HUES64 (cell line): Measurements from ENCODE around the gene ATP6V0B.

ENCODE experiments used
- H3K27ac ChIP-seq: 2 replicates; pipeline ENCODE4 v1.7.0; 2013; ENCODE audit warnings: low read depth, low read length, inconsistent platforms
- H3K27me3 ChIP-seq: 2 replicates; pipeline ENCODE4 v1.6.1; 2013; ENCODE audit warnings: mild to moderate bottlenecking, low read length; ENCODE audit not compliant: insufficient read depth
- H3K36me3 ChIP-seq: 2 replicates; pipeline ENCODE4 v1.6.1; 2013; ENCODE audit warnings: mild to moderate bottlenecking, low read length; ENCODE audit not compliant: insufficient read depth
- H3K4me1 ChIP-seq: 2 replicates; pipeline ENCODE4 v1.6.1; 2013; ENCODE audit warnings: mild to moderate bottlenecking, low read length, moderate library complexity; ENCODE audit not compliant: insufficient read depth
- H3K4me3 ChIP-seq: 2 replicates; pipeline ENCODE4 v1.5.1; 2013; ENCODE audit warnings: mild to moderate bottlenecking, low read length, moderate library complexity
- H3K9ac ChIP-seq: 2 replicates; pipeline ENCODE4 v1.6.1; 2013; ENCODE audit warnings: mild to moderate bottlenecking, low read depth, low read length
- H3K9me3 ChIP-seq: 2 replicates; pipeline ENCODE4 v1.6.1; 2013; ENCODE audit warnings: low read depth, low read length; ENCODE audit not compliant: insufficient read depth
- WGBS: fragments of 150-250, 120-280 bp; methylation state at CpG from one replicate; pipeline ENCODE4 v1.1.7; 2013; ENCODE audit warnings: missing lambda C conversion rate; 5-methylcytosine and 5-hydroxymethylcytosine counted together

Gene ATP6V0B

DNA sequence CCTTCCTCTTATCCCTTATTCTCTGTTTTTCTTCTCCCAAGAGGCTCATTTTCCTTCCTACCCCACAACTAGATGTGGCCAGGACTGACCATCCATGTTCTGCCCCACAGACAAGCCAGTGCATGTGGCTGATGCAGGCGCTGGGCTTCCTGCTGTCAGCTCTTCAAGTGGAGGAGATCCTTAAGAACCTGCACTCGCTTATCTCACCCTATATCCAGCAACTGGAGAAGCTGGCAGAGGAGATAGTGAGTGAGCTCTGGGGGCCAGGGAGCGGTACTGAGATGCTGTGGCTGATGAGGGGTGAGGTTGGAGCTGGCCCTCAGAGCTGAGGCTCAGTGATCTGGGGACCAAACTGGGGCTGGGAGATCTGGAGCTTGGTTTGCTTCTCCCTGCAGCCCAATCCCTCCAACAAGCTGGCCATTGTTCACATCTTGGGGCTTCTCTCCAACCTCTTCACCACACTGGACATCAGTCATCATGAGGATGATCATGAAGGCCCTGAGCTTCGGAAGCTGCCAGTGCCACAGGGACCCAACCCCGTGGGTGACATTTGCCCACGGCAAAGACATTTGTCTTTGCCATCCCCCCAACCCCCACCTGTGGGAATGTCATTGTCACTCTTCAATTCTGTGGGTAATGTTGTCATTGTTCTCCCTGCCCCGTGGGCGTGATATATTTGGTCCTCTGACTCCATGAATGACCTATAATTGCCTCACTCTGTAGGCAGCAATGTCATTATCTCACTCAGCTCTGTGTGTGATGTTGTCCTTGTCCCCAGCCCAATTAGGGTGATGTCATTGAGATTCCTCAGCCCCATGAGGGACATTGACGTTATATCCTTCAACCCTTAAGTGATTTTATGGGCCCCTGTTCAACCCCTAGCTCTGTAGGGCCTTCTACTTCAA is 16.2 kb upstream of the ATP6V0B start:
- Histone ChIP-seq H3K36me3 (peaks cover 27% of the 10 kb centered on the region), H3K4me3 (no peak overlapping the region), H3K9ac (no peak overlapping the region), H3K4me1 (no peaks in the 10 kb centered on the region), H3K9me3 (no peaks in the 10 kb centered on the region), H3K27me3 (no peaks in the 10 kb centered on the region), H3K27ac (no peak overlapping the region)
- WGBS: 95% methylated on average over 8 of the region's 9 CpGs

DNA sequence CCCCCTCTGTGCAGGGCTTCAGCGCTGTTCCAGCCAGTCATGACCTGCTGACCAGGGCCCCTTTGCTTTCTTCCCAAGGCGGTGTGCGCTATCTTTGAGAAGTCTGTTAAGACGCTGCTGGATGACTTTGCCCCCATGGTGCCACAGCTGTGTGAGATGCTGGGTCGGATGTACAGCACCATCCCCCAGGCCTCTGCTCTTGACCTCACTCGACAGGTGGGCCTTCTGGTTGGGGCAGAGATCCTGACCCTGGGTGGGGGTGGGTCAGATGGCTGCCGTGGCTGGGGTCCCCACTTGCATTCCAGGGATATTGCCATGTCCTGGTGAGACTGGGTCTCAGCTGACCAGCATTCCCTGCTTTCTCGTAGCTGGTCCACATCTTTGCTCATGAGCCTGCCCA is 14.0 kb upstream of the ATP6V0B start:
- H3K4me3 ChIP-seq: no peak overlapping the region
- H3K27me3 ChIP-seq: no peaks in the 10 kb centered on the region
- H3K9me3 ChIP-seq: no peaks in the 10 kb centered on the region
- H3K9ac ChIP-seq: no peak overlapping the region
- H3K36me3 ChIP-seq: peaks cover 27% of the 10 kb centered on the region
- H3K4me1 ChIP-seq: no peaks in the 10 kb centered on the region
- 95% methylated on average over 8 of the region's 8 CpGs for WGBS
- no peak overlapping the region for H3K27ac ChIP-seq

DNA sequence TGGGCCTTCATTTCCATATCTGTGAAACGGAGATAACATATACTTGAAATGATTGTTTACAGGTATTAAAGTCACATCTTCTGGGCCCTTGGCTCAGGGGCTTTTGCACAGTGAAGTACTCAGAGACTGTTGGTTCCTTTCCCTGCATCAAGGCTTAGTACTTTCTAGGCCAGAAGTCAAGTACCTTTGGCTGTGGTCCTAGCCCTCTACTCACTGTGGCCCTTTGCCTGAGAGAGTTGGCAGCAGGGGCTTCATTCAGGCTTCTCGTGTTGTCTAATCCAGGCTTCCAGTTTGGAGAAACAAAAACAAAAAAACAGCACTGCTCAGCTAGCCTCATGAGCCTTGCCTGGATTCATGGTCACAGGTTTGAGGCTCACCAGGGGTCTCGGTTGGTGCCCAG is 13.1 kb upstream of the ATP6V0B start:
- WGBS: 94% methylated on average over 3 of the region's 3 CpGs
- Histone ChIP-seq H3K27ac (no peak overlapping the region), H3K9ac (no peak overlapping the region), H3K36me3 (peaks cover 23% of the 10 kb centered on the region), H3K4me1 (no peaks in the 10 kb centered on the region), H3K27me3 (no peaks in the 10 kb centered on the region), H3K9me3 (no peaks in the 10 kb centered on the region), H3K4me3 (no peak overlapping the region)

DNA sequence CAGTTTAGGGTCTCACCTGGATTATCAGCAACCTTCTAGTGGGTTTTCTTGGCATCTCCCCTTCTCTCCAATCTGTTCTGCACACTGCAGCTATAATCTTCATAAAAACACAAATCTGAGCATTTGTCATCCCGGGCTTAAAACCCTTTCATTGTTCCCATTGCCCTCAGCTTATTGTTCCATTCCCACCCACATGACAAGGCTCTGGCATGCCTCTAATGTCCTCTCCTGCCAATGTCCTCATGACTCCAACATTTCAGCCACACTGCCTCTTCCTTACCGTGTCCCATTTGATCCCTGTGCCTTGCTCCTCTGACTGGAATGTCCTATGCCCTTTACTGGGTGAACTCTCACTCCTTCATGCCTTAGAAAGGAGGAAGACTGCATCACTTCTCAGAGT is 12.4 kb upstream of the ATP6V0B start:
- Histone ChIP-seq H3K27ac (no peak overlapping the region), H3K4me1 (no peaks in the 10 kb centered on the region), H3K36me3 (peaks cover 20% of the 10 kb centered on the region), H3K4me3 (no peak overlapping the region), H3K9me3 (no peaks in the 10 kb centered on the region), H3K27me3 (no peaks in the 10 kb centered on the region), H3K9ac (no peak overlapping the region)
- 93% methylated on average over 2 of the region's 2 CpGs for WGBS

DNA sequence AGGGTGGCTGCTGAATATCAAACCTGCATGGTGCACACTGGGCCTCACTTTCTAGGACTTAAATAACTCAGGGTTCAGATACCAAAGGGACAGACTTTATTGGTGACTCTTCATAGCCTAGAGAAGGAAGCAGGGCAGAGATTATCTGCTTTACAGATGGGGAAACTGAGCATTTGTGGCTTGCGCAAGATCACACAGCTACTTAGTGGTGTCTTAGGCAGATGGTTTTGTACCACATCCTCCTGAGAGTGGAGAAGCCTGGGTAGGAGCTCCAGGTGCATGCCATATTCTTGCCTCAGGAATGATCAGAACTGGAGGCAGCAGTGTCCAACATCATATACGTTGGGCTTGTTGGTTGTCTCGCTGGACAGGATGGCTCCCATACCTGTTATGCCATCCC is 11.8 kb upstream of the ATP6V0B start:
- Histone ChIP-seq H3K9me3 (no peaks in the 10 kb centered on the region), H3K27ac (no peak overlapping the region), H3K27me3 (no peaks in the 10 kb centered on the region), H3K36me3 (peaks cover 14% of the 10 kb centered on the region), H3K4me3 (no peak overlapping the region), H3K4me1 (no peaks in the 10 kb centered on the region), H3K9ac (no peak overlapping the region; the same call in 1 of the 2 replicates)
- WGBS: 97% methylated on average over 3 of the region's 3 CpGs

DNA sequence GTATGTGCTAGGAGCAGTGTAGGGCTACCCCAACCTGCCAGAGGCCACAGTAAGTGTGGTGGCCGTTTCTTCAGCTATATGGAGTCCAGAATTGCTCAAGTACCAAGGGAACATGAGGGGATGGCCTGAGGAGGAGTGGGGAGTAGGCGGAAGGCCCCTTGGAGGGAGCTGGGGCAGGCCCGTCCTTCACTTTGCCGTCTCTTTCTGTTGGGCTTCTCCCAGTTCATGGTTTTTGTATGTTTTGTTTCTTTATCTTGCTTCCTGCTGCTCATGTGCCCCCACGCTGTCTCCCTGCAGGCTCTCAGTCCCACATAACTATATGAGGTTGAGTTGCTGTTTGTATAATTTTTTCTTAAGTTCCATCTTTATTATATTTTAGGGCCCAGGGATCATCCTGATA is 10.9 kb upstream of the ATP6V0B start:
- Histone ChIP-seq H3K4me1 (no peaks in the 10 kb centered on the region), H3K27ac (no peak overlapping the region), H3K36me3 (peaks cover 10% of the 10 kb centered on the region; the same call in 1 of the 2 replicates), H3K4me3 (no peak overlapping the region), H3K9me3 (no peaks in the 10 kb centered on the region), H3K9ac (no peak overlapping the region), H3K27me3 (no peaks in the 10 kb centered on the region)
- WGBS: 89% methylated on average over 4 of the region's 5 CpGs

DNA sequence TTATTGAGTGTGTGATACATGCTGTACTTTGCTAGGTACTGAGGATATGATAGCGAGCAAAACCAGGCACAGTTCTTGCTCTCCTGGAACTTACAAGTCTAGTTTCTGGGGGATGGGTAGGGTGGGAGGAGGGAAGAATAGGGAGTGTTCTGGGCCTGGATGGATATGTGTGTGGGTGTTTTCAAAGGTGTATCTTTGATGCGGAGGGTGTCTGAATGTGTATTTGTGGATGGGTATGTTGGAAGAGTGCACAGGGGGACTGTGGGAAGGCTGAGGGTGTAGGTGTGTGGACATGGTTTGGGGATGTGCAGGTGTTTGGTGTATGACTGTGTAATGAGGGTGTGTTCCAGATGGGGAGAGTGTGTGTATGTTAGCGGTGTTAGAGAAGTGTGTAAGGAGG is 9.4 kb upstream of the ATP6V0B start:
- H3K27me3 ChIP-seq: no peaks in the 10 kb centered on the region
- H3K9ac ChIP-seq: no peak overlapping the region
- WGBS: 95% methylated on average over 2 of the region's 3 CpGs
- no peak overlapping the region for H3K27ac ChIP-seq
- H3K4me3 ChIP-seq: no peak overlapping the region
- H3K4me1 ChIP-seq: no peaks in the 10 kb centered on the region
- H3K36me3 ChIP-seq: peaks cover 8% of the 10 kb centered on the region; the same call in 1 of the 2 replicates
- H3K9me3 ChIP-seq: no peaks in the 10 kb centered on the region

DNA sequence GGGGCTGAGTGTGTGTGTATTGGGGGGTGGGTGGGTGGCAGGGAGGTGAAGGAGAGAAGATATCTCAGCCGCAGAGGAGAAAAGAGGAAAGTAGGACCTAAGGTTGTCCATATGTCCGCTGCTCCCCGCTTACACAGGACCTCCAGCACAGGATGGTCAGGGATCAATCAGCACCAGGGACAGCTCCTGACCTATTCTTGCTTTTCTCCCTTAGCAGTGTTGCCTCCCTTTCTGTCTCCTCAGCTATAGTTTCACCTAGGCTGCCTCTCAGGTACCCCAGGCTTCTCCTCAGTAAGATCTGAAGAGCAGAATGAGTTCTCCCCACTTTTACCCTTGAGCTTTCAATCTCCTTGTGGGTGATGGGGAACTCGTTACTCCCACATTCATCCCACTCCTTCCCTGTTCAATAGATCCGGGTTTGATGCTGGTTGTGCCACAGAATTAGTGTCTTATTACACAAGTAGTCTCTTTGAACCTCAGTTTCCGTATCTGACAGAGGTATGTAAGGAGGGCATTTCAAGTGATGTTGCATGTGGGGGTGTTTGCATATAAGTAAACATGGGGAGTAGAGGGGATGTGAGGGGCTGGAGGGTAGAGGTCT is 6.3 kb upstream of the ATP6V0B start:
- Histone ChIP-seq H3K27me3 (no peaks in the 10 kb centered on the region), H3K9ac (no peak overlapping the region), H3K4me1 (0 out of 2 replicates have a peak, but pooled peaks cover 5% of the 10 kb centered on the region), H3K4me3 (no peak overlapping the region), H3K9me3 (no peaks in the 10 kb centered on the region), H3K27ac (no peak overlapping the region), H3K36me3 (peaks cover 26% of the 10 kb centered on the region)
- WGBS: 80% methylated on average over 5 of the region's 6 CpGs

DNA sequence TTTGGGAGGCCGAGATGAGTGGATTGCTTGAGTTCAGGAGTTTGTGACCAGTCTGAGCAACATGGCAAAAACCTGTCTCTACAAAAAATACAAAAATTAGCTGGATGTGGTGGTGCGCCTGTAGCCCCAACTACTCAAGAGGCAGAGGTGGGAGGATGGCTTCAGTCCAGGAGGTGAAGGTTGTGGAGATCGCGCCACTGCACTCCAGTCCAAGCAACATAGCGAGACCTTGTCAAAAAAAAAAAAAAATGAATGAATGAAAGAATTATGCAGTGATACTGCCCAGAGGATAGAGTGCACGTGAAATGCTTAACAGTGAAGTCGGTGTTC is 5.4 kb upstream of the ATP6V0B start:
- H3K4me3 ChIP-seq: peak overlapping the region; percentile 34
- 61% methylated on average over 7 of the region's 7 CpGs for WGBS
- no peaks in the 10 kb centered on the region for H3K9me3 ChIP-seq
- no peaks in the 10 kb centered on the region for H3K27me3 ChIP-seq
- H3K4me1 ChIP-seq: 0 out of 2 replicates have a peak, but pooled peaks cover 9% of the 10 kb centered on the region
- no peak overlapping the region for H3K27ac ChIP-seq
- peaks cover 26% of the 10 kb centered on the region for H3K36me3 ChIP-seq
- no peak overlapping the region for H3K9ac ChIP-seq

DNA sequence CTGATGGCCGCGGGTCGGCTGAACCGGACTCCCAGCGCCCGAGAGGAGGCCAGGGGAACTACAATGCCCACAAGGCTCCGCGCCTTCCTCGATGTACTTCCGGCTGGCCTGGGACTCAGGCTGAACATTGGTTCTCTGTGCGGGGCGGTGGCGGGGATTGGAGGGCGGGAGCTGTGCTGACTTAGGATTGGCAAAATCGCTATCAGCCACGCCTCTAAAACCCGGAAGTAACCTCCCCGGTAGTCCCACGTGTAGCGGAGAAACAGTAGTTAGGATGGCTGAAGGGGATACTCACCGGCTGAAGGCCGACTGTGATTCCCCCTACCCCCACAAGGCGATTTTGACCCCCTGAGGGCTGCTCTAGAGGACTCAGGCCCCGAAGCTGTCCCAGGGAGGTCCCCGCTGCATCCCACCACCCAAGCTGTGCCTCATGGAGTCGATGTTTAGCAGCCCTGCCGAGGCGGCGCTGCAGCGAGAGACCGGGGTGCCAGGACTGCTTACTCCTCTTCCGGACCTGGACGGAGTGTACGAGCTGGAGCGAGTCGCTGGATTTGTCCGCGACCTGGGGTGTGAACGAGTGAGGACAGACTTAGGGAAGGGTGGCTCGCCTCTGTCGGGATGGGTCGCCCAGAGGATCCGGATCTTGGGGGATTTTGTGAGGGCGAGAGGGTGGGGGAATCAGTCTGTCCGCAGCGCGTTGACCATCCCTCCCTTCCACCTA is 4.9 kb upstream of the ATP6V0B start, which contains the start of gene DPH2:
Gene DPH2 (plus strand): TSS at position 265 of the 721 bp plus-strand sequence. CDS start 166 bp downstream, at position 431.
- H3K9me3 ChIP-seq: no peaks in the 10 kb centered on the region
- peaks cover 26% of the 10 kb centered on the region for H3K36me3 ChIP-seq
- WGBS: 2% methylated on average over 39 of the region's 47 CpGs
- peak within 1 kb of the TSS; percentile 72 for H3K9ac ChIP-seq
- no peak within 1 kb of the TSS for H3K27ac ChIP-seq
- peak within 1 kb of the TSS; percentile 84 for H3K4me3 ChIP-seq
- H3K4me1 ChIP-seq: 0 out of 2 replicates have a peak, but pooled peaks cover 9% of the 10 kb centered on the region
- no peaks in the 10 kb centered on the region for H3K27me3 ChIP-seq

DNA sequence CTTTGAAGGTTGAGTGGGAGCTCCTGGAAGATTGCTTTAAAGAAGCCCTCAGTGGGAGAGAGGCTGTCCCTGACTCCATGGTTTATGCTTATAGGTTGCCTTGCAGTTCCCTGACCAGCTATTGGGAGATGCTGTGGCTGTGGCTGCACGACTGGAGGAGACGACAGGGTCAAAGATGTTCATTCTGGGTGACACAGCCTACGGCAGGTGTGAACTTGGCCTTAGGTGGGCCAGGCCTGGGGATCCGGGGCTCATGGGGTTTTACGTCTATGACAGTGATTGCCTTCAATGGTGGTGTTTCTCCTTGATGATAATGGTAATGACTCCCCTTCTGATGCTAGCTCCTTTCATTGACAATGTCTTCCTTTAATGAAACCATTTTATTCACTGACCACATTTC is 4.3 kb upstream of the ATP6V0B start:
- Histone ChIP-seq H3K27ac (no peak overlapping the region), H3K9me3 (no peaks in the 10 kb centered on the region), H3K27me3 (no peaks in the 10 kb centered on the region), H3K4me3 (peak overlapping the region; percentile 84), H3K4me1 (0 out of 2 replicates have a peak, but pooled peaks cover 9% of the 10 kb centered on the region), H3K36me3 (peaks cover 26% of the 10 kb centered on the region), H3K9ac (peak overlapping the region; percentile 72)
- 52% methylated on average over 5 of the region's 5 CpGs for WGBS
